IPS-20b (cell line): ENCODE data around the gene ATP2B3.

Source experiments
- H3K27ac ChIP-seq: one replicate; pipeline ENCODE4 v1.5.1; 2013; ENCODE audit warnings: low read length
- H3K27me3 ChIP-seq: 2 replicates; pipeline ENCODE4 v1.6.1; 2013; ENCODE audit warnings: mild to moderate bottlenecking, low read length, inconsistent platforms; ENCODE audit not compliant: insufficient read depth
- H3K36me3 ChIP-seq: 2 replicates; pipeline ENCODE4 v1.6.1; 2013; ENCODE audit warnings: low read depth, mild to moderate bottlenecking, inconsistent platforms, low read length, moderate library complexity; ENCODE audit not compliant: insufficient read depth
- H3K4me1 ChIP-seq: 2 replicates; pipeline ENCODE4 v1.6.1; 2013; ENCODE audit warnings: mild to moderate bottlenecking, control low read depth, inconsistent platforms, low read length, moderate library complexity; ENCODE audit not compliant: insufficient read depth
- H3K4me3 ChIP-seq: 2 replicates; pipeline ENCODE4 v1.5.1; 2013; ENCODE audit warnings: mild to moderate bottlenecking, low read length, inconsistent platforms
- H3K9ac ChIP-seq: 2 replicates; pipeline ENCODE4 v1.6.1; 2013; ENCODE audit warnings: low read depth, mild to moderate bottlenecking, inconsistent platforms, low read length, moderate library complexity
- H3K9me3 ChIP-seq: 2 replicates; pipeline ENCODE4 v1.6.1; 2013; ENCODE audit warnings: mild to moderate bottlenecking, low read depth, low read length, inconsistent platforms; ENCODE audit not compliant: insufficient read depth

The ATP2B3 gene

GRCh38 chrX:153628129-153628528 is 110.7 kb downstream of the ATP2B3 start:
- Histone ChIP-seq H3K27ac (no peak overlapping the region), H3K27me3 (no peaks in the 10 kb centered on the region), H3K4me1 (no peaks in the 10 kb centered on the region), H3K4me3 (no peak overlapping the region), H3K9me3 (no peaks in the 10 kb centered on the region), H3K36me3 (no peaks in the 10 kb centered on the region), H3K9ac (no peak overlapping the region)

DNA sequence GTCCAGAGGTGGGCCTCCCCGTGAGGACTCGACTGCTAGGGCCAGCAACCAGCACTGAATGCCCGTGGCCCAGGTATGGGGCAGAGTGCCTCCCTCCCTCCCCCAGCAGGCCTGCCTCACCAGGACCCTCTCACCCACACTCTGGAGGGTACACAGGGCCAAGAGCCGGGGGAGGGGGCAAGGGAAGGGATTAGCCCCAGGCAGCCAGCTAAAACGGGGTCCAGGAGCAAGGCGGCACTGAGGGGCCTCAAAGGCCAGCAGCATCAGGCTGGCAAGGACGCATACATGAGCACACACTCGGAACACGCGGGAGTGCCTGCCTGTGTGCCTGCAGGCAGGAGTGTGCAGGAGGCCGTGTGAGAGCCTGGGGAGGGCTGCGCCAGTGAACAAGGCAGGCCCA is 111.2 kb downstream of the ATP2B3 start:
- Histone ChIP-seq H3K9me3 (no peaks in the 10 kb centered on the region), H3K36me3 (no peaks in the 10 kb centered on the region), H3K4me3 (no peak overlapping the region), H3K27ac (no peak overlapping the region), H3K9ac (no peak overlapping the region), H3K4me1 (no peaks in the 10 kb centered on the region), H3K27me3 (no peaks in the 10 kb centered on the region)

- Histone ChIP-seq H3K9me3 (no peaks in the 10 kb centered on the region), H3K36me3 (no peaks in the 10 kb centered on the region), H3K4me1 (no peaks in the 10 kb centered on the region), H3K27ac (no peak overlapping the region), H3K27me3 (no peaks in the 10 kb centered on the region), H3K4me3 (no peak overlapping the region), H3K9ac (no peak overlapping the region)
These were observed 113.9 kb downstream of the ATP2B3 start for GRCh38 chrX:153631346-153631745.

DNA sequence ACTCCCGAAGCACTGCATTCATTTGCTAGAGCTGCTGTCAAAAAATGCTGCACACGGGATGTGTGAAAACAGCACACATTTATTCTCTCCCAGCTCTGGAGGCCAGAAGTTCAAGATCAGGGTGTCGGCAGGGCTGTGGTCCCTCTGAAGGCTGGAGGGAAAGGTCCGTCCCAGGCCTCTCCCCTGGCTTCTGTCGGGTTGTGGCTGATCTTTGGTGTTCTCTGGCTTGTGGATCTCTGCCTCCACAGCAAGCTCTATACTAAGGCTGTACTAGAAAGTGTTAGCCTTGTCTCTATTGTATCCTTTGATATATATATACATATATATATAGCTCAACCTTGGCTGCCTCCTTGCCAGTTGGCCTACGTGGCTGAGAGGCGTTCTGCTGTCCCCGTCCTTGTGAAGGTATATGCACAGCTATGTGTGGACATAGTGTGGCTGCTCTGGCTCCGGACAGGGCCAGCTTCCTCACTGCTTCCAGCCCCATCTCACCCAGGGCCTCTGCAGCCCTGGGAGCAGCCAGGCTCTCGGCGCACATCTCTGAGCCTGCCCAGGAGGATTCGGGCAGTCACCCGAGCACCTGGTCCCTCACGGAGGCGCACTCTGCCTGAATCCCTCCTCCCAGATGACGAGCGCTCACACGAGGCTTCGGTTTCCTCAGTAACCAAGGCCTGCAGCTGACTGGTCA is 114.6 kb downstream of the ATP2B3 start:
- H3K4me1 ChIP-seq, result no peaks in the 10 kb centered on the region
- H3K9me3 ChIP-seq, result no peaks in the 10 kb centered on the region
- H3K4me3 ChIP-seq, result no peak overlapping the region
- no peak overlapping the region for H3K9ac ChIP-seq
- no peaks in the 10 kb centered on the region for H3K36me3 ChIP-seq
- no peaks in the 10 kb centered on the region for H3K27me3 ChIP-seq
- no peak overlapping the region for H3K27ac ChIP-seq
